HG03342 (cell line): ENCODE measurements around the gene CD164L2.
"Not testable (repeated sequence)": the region's sequence is repeated elsewhere in the genome, so short reads cannot be mapped to it uniquely, and the experiment has no call there.

Experiments
- ATAC-seq: cut with Tn5 transposase; IDR thresholded peaks from one replicate; pipeline ENCODE4 v1.9.1; 2021; ENCODE audit warnings: mild to moderate bottlenecking, moderate library complexity; ENCODE audit not compliant: unreplicated experiment

Gene CD164L2

DNA sequence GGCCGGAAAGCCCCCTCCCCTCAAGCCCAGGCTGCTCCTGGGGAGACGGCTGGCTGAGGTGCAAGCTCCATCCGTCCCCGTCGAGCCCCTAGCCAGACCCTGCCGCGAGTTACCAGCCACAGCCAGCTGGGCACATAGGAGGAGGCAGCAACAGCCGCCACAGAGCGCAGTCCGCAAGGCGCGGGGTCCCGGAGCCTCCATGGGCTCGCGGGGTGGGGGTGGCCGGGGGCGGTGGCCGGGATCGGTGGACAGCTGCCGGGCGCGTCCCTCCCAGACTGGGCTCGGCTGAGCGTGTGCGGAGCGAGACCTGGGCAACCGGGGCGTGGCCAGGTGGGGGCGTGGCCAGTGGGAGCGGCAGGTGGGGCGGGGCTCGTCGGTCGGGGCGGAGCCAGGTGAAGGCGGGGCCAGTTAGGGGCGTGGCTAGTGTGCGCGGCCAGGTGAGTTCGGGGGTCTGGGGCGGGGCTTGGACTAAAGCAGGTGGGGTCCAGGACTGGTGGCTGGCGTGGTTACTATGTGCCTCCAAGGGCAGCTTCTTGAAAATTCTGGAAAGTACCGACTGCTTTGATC is at the start of gene CD164L2:
CD164L2 (minus strand) TSS at position 295 of the 567 bp plus-strand sequence; CDS start at position 201, 94 bp downstream.
- ATAC-seq, result no peak

DNA sequence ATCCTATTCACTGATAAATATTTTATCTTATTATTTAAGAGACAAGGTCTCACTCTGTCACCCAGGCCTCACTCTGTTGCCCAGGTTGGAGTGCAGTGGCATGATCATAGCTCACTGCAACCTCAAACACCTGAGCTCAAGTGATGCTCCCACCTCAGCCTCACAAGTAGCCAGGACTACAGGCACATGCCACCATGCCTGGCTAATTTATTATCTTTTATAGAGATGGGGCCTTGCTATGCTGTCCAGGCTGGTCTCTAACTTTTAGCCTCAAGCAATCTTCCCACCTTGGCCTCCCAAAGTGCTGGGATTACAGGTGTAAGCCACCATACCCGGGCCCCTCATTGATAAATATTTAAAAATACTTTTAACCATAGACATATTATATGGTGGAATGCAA is 49.6 kb upstream of the CD164L2 start:
- ATAC-seq, result not testable (repeated sequence)

DNA sequence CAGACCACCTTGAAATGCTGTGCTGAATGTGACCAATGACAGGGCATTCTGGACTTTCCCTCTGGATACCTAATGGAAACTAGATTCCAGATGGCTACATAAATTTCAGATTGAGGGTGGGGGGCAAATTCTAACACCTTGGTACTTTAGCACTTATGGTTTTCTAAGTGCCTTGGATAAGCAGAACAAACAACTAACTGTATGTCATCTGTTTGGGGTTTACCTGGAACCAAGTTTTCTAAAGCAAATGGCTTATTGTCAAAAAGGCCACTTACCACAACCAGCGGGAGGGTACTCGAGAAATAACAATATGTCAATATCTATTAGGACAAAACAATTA is 48.4 kb upstream of the CD164L2 start:
- ATAC-seq, result no peak

DNA sequence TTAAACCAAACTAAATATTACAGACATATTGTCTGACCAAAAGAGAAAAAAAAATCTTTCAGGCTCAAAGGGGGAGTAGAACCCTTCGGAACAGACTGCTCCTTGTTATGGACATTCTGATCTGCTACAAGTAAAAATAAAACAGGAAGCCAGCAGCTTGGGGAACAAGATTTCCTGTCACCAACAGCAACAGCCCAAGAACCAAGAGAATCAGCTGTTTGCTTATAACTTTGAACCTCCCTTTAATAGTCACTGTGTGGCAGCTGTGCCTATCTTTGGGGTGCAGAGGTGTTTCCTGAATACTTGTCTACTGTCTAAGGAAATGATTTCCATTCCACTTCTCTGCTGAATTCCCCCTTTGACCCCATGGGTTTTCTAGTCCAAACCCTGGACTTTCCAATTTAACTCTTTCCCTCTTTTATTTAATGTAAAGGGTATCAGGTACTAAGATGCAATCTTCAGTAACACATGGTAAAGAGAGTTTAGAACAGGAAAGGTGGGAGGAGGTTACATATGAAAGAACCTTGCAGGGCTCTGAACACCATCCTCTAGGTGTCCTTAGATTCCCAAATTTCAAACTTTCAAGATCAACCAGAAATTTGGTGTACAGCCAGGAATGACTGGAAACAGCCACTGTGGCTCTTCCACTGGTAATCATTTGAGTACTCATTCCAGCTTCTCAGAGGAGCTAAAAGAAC is 47.9 kb upstream of the CD164L2 start:
- no peak for ATAC-seq

DNA sequence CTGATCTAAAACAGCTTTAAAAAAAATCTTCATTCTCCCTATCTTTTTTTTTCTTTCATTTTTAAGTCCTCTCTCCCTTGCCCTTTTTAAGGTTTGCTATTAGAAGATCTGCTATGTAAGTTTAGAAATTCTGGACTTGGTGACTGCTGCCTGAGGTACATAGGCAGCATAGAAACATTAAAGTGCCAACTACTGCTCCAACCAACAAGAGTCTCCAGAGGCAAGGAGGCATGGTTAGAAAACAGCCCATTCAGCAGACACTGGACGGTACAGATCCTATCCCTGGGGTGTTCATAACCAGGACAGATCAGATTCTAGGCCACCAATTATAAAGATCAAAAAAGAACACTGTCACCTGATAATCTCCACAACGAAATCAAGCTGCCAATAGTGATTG is 45.9 kb upstream of the CD164L2 start:
- no peak for ATAC-seq

DNA sequence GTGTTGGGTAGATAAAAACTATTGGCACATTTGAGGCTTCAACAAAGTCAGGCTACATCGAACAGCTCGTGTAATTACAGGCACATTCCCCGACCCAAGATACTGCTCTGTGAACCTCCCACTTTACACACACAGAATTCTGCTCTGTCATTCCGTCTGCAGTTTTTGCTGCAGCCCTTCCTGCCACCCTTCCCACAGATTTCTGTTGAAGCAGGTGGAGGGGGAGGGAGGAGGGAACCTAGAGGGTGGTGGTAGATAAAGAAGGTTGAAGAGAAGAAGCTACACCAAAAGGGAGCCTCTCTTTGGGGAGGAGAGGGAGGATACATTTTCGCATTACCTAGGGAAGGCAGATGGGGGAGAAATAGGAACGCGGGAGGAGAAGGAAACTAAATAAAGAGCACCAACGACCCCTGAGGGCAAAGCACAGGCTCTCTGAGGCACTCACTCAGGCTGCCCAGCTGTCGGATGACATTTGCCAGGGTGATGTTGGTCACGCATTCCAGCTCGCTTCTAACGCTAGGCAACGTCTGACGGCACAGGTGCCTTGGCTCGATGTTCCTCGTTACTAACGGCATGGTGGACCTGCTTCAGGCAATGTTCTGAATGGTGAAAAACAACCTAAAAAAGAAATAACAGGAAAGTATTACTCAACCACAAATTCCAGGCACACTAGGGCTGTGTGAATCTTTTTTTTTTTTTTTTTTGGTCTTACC is 45.3 kb upstream of the CD164L2 start:
- no peak for ATAC-seq

DNA sequence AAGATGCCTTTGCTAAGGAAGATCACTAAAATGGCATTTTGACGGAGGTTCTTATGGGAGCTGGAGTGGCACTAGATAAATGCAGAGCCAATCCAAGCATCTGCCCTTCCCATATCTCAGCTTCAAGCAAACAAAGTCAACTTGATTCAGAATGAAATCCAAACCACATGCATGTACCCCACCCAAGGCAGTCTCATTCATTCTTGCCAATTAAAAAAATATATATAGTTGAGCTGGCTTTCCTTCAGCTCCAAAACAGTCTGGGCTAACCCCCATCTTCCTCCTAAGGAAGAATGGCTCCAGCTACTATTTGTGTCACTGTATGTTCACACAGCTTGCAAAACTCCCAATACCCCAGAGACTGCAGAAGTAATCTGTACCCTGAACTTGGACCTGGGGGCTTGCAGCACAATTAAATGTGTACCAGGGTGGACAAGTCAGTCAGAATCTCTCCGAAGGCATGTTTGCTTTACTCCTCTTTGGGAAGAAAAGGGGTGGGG is 44.7 kb upstream of the CD164L2 start:
- ATAC-seq, result no peak

DNA sequence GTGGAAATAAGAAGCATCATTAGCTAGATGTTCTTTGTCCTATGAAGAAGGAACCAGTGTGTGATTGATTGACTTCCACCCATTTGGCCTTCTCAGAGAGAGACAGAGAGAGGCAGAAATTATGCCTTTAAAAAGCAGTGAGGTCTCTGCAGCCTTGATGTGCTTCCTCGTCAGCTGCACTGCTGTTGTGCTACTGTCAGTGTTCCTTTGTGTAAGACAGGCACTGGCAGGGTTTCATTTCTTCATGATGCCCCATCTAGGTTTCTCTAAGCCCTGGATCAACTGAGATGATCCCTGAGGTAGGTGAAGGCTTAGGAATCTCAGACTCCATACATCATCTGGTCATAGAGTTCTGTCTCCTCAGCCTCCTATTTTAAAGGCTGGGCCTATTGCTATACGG is 44.2 kb upstream of the CD164L2 start:
- no peak for ATAC-seq

DNA sequence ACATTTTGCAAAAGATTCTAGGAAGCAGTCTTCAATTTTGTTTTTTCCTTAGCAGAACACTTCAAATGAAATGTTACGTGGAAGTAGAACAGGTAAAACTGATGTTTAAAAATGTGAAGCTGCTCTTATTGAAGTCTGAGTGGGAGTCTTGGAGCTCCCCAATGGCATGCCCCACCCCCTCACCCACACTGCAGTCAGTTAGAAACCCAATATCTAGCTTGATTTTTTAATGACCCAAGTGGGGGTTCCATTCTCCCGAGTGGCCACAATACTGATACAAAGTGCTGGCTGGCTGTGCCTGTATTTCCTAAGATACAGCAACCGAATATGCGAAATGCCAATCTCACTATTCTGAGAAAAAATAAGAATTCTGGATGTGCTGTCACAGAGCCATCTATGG is 40.6 kb upstream of the CD164L2 start:
- no peak for ATAC-seq

DNA sequence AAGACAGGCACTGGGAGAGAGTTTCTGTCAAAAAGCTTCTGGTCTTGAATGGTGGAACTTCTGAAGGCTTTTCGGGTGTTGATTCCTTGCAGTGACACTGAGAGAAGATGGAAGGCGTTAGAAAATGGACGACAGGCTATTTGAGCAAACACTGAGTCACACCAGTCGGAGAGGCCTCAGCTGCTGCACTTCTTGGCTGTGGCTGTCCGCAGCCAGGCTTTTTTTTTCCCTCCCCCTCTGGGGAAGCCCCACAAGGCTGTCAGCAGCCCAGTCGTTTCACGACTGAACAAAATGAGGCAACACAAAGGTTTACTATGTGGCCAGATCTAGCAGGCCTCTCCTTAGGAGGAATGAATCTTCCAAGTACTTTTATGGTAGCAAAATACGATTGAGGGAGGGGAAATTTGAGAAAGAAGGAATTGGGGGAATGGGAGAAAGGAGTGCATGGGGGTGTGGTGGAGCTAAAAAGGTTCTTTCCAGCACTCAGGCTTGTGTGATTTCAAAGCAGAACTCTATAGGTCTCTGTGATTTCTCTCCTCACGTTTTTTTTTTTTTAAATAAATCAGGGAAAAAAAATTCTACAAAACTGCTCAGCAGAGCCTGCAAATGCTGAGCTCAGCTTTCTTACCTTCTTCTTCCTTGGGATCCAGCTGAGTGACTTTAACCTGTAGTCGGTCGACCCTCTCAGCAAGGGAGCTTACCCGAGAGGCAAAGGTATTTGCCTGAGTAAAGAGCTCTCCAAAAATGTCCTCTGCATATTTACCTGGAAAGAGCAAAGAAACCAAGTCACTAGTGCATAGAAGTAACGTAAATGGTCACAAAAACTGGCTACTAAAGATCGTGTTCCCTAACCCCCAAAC is 35.4 kb upstream of the CD164L2 start:
- no peak for ATAC-seq

DNA sequence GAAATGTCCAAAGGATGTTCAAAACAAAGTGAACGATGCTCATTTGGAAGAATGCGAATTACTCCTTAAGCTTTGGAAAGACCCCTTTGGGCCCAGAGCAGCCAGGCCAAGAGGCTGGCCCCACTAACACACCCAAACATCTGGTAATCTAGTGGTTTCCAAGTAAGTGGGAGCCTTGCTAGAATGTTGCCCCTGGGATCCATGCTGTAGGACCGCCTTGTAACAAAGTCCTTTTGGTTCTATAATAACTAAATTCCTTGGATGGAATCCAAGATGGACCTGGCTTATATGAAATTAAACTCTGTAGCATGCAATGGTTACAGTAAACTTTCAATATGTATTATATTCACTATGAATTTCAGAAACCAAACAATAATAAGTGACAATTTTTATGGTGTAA is 34.6 kb upstream of the CD164L2 start:
- ATAC-seq, result no peak

DNA sequence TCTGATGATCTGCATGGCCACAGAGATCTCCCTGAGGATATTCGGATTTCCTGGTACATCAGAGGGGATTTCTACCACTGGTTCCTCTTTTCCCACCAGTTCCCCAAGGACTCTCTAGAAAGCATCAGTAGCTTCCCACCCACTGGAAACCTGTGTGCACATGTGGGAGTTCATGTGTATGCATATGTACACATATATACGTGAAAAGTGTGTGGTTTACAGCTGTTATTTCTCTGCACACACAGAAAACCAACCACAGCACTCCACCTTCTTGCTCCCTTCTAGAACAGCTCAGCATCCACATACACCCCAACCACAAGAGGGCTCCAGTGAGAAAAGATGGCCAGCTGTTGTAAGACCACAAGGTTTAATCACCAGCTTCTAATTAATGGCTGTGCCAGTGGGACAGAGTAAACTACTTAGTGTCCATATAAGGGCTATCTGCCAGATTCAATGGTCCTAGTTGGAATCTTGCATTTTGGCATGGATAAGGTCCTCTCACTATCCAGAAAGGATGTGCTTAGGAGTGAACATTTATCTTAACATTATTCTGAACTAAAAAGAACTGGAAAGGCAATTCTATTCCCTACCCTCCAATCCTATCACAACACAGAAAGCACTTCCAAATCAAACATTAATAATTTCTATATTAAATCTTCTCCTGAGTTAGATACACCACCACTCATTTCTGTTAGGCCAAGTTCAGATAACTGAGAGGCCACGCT is 33.4 kb upstream of the CD164L2 start:
- ATAC-seq, result no peak

DNA sequence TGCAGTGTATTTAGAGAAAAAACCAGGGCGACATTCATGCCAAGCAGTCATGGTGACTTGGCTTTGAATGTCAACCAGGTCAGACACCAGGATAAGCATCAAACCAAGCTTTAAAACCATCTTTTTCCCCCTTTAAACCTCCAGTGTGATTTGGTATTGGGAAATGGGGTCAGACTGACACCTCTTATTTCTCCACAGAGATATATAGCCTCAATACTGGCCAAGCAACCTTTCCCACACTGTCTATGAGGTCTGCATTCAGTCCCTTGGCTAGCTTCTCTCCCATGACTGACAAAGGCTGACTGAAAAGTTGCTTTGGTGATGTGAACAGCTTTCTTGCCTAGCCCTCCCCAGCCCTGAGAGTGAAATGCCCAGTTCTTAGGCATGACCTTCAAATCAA is 31.0 kb upstream of the CD164L2 start:
- ATAC-seq, result no peak

DNA sequence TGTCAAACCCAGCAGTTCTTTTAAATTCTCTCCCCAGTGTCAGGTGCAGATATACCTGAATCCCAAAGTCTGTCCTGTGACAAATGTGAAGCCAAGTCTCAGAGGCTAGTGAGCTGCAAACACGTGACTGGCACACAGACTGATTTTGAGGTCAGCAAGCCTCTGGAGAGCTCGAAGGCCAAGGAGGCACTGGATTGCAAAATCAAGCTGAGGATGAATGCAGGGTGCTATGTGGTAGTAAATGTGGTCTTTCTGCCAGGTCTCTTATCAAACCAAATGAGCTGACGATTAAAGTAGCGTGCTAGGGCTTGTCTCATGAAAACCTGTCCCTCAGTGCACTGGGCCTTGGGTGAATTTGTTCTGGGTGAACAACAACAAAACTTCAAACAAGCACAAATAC is 29.9 kb upstream of the CD164L2 start:
- no peak for ATAC-seq

DNA sequence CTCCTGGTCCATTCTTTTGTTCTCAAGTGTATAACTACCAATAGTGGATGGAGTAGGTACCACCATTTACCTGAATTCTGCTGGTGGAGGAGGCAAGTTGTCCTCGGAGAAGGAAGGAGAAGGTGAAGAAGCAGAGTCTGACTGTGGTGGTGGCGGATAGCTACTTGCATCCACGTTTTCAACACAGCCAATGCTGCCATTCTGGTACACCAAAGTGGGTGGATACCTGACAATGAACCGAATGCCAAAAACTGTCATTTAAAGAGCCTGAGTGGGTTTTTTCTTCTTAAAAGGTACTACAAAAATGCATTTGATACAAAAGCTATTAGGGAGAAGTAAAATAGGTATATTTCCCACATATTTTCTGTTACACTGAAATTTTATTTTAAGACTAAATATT is 29.4 kb upstream of the CD164L2 start:
- no peak for ATAC-seq

DNA sequence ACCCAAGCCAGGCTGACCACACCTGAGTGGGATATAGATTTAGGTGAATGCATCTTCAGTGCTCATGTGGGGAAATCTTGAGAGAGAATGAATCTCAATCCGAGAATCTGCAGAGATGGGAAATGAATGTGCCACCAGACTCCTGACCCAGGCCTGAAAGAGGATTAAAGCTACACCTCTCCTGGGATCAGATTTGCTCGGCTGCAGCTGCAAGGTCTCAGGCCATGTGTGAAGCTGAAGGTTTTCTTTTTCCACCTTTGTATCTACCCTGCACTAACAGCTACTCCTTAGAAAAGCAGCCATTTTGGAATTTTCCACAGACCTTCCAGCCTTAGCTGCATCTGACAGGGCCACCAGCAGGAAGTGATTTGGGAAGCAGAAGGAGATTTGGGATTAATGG is 27.6 kb upstream of the CD164L2 start:
- ATAC-seq, result no peak

DNA sequence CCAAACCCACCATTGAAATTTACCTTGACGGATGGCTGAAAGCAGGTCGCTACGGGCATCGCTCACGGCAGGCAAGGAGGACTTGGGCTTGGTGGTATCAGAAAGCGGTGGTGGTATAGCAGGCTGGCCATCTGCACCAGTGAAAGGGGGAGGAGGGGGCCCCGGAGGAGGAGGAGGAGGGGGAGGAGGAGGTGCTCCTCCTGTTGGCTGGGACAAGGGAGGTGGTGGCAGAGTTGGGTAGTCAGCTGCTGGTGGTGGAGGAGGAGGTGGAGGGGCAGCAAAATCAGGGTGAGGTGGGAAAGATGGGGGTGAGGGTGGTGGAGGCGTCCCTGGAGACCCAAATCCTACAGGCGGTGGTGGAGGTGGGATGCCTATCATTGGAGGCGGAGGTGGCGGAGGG is 26.5 kb upstream of the CD164L2 start:
- no peak for ATAC-seq

DNA sequence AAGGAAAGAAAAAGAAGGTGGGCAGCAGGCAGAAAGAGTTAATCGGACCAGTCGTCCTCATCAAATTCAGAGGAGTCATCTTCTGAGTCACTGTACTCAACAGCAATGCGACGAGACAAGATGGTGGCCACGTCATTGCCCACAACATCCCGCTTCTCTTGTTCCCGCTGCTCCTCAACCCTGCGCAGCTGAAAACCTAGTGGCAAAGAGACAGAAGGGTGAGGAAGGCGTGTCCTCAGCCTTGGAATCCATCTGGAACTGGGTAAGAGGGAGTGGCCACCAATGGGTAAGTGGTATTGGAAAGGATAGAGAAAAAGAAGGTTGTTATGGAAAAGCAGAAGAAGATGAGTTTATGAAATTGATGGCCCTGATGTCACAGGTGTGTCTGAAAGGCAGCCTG is 25.0 kb upstream of the CD164L2 start:
- ATAC-seq, result no peak

DNA sequence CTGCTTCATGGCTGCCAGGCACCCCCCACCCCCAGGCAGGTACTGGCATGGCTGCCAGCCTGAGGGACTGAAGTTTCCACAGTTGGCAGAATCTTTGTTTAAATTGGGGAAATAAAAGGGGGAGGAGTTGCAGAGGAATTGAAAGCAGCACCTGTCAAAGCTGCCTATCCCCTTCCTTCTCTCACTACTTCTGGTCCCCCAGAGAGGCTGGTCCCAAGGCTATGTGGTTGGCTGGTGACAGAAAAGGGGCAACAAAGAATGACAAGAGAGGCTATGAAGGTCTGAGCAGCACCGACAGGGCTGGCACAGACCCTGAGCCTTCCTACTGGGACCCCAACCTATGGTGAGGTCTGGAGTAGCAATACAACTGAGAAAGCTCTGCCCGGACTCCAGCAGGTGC is 23.7 kb upstream of the CD164L2 start:
- ATAC-seq, result not testable (repeated sequence)

DNA sequence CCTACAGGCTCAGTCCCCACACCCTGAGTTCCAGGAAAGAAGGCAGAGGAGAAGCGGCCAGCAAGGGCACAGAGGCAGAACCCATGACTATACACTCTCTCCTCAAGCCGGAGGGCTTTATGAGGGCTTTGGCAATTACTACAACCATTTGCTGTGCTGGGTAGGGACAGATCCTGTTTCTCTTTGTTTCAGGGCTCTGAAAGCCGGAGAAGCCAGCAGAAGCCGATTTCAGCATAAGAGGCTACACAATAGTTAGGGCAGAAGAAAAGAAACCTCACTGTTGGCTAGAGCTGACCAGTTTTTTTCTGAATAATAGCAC is 23.2 kb upstream of the CD164L2 start:
- no peak for ATAC-seq
